Mesodermal cell (in vitro differentiated cells): ENCODE measurements around the gene LYZ.

Experiments used
- H3K27ac ChIP-seq: 2 replicates; pipeline ENCODE4 v1.7.0; 2013; ENCODE audit warnings: mild to moderate bottlenecking, low read depth, low read length, moderate library complexity; ENCODE audit not compliant: severe bottlenecking
- H3K36me3 ChIP-seq: 2 replicates; pipeline ENCODE4 v1.7.1; 2013; ENCODE audit warnings: mild to moderate bottlenecking, low read length, moderate library complexity; ENCODE audit not compliant: control insufficient read depth, insufficient read depth
- H3K4me1 ChIP-seq: one replicate; pipeline ENCODE4 v1.7.1; 2013; ENCODE audit warnings: mild to moderate bottlenecking, low read length; ENCODE audit not compliant: insufficient read depth, control insufficient read depth, poor library complexity, severe bottlenecking
- H3K4me3 ChIP-seq: 2 replicates; pipeline ENCODE4 v1.7.0; 2013; ENCODE audit warnings: low read length, control low read depth, mild to moderate bottlenecking; ENCODE audit not compliant: insufficient read depth, poor library complexity, severe bottlenecking; ENCODE audit errors: extremely low read depth
- H3K9me3 ChIP-seq: 2 replicates; pipeline ENCODE4 v1.7.1; 2013; ENCODE audit warnings: mild to moderate bottlenecking, low read length, moderate library complexity; ENCODE audit not compliant: control insufficient read depth
- WGBS, 2 experiments: methylation state at CpG; one replicate each; pipeline ENCODE4 v1.1.5; 2013; ENCODE audit warnings: missing lambda C conversion rate in 2 of 2; ENCODE audit not compliant: insufficient coverage in 2 of 2; 5-methylcytosine and 5-hydroxymethylcytosine counted together

Gene LYZ

GRCh38 chr12:69352904-69353303 lies 4.7 kb downstream of the LYZ start:
- Histone ChIP-seq H3K9me3 (no peaks in the 10 kb centered on the region), H3K27ac (no peak overlapping the region), H3K4me1 (no peaks in the 10 kb centered on the region), H3K36me3 (no peaks in the 10 kb centered on the region), H3K4me3 (no peak overlapping the region)
- 100% methylated on average over 1 of the region's 5 CpGs; no CpG with 5 or more reads in 1 of the 2 experiments for WGBS, 2 experiments

- no CpG with 5 or more reads among the region's 1 CpG for WGBS, 2 experiments
- Histone ChIP-seq H3K27ac (no peak overlapping the region), H3K9me3 (no peaks in the 10 kb centered on the region), H3K36me3 (no peaks in the 10 kb centered on the region), H3K4me3 (no peak overlapping the region), H3K4me1 (no peaks in the 10 kb centered on the region)
These were observed 6.0 kb downstream of the LYZ start for GRCh38 chr12:69354172-69354555.

- Histone ChIP-seq H3K4me3 (no peak overlapping the region), H3K4me1 (no peaks in the 10 kb centered on the region), H3K27ac (no peak overlapping the region), H3K36me3 (no peaks in the 10 kb centered on the region), H3K9me3 (no peaks in the 10 kb centered on the region)
- 89 to 100% methylated on average over 1 of the region's 1 CpG for WGBS, 2 experiments
These were observed 6.5 kb downstream of the LYZ start for GRCh38 chr12:69354556-69355187.

- H3K36me3 ChIP-seq = no peaks in the 10 kb centered on the region
- no peak overlapping the region for H3K27ac ChIP-seq
- H3K4me3 ChIP-seq = no peak overlapping the region
- H3K9me3 ChIP-seq = no peaks in the 10 kb centered on the region
- 100% methylated on average over 1 of the region's 2 CpGs for WGBS, 2 experiments
- no peaks in the 10 kb centered on the region for H3K4me1 ChIP-seq
These were observed 7.3 kb downstream of the LYZ start for GRCh38 chr12:69355363-69356028.

- WGBS, 2 experiments = 0 to 2% methylated on average over 55 to 60 of the region's 70 CpGs
These were observed 11.6 kb downstream of the LYZ start, which contains the start of gene YEATS4 for GRCh38 chr12:69359531-69360347. TSS of gene YEATS4 (plus strand) at chr12:69359743. CDS start at chr12:69359973, 230 bp downstream.

GRCh38 chr12:69360348-69360672 lies 12.1 kb downstream of the LYZ start:
- Histone ChIP-seq H3K27ac (peak overlapping the region; percentile 94), H3K4me1 (no peaks in the 10 kb centered on the region), H3K4me3 (peak overlapping the region; percentile 79), H3K36me3 (peaks cover 16% of the 10 kb centered on the region), H3K9me3 (no peaks in the 10 kb centered on the region)
- 7 to 14% methylated on average over 9 to 10 of the region's 10 CpGs for WGBS, 2 experiments

More at GRCh38 chr12:69359531-69360347, 11.6 kb downstream of the LYZ start, which contains the start of gene YEATS4:
- Histone ChIP-seq H3K36me3 (peaks cover 16% of the 10 kb centered on the region), H3K27ac (peak within 1 kb of the TSS; percentile 94), H3K9me3 (no peaks in the 10 kb centered on the region), H3K4me3 (peak within 1 kb of the TSS; percentile 79), H3K4me1 (no peaks in the 10 kb centered on the region)

- WGBS, 2 experiments = 86% methylated on average over 1 of the region's 5 CpGs; no CpG with 5 or more reads in 1 of the 2 experiments
- Histone ChIP-seq H3K4me3 (no peak overlapping the region), H3K36me3 (peaks cover 55% of the 10 kb centered on the region), H3K9me3 (no peaks in the 10 kb centered on the region), H3K27ac (no peak overlapping the region), H3K4me1 (no peaks in the 10 kb centered on the region)
These were observed 18.6 kb downstream of the LYZ start for GRCh38 chr12:69366796-69367195.

- Histone ChIP-seq H3K9me3 (no peaks in the 10 kb centered on the region), H3K4me3 (no peak overlapping the region), H3K4me1 (no peaks in the 10 kb centered on the region), H3K36me3 (peaks cover 57% of the 10 kb centered on the region), H3K27ac (no peak overlapping the region)
- 91 to 100% methylated on average over 1 of the region's 1 CpG for WGBS, 2 experiments
These were observed 20.0 kb downstream of the LYZ start for GRCh38 chr12:69368171-69368570.

GRCh38 chr12:69383074-69383473 lies 34.9 kb downstream of the LYZ start:
- H3K4me1 ChIP-seq = no peaks in the 10 kb centered on the region
- no peaks in the 10 kb centered on the region for H3K9me3 ChIP-seq
- H3K36me3 ChIP-seq = peaks cover 16% of the 10 kb centered on the region
- H3K4me3 ChIP-seq = no peak overlapping the region
- 100% methylated on average over 1 of the region's 1 CpG; no CpG with 5 or more reads in 1 of the 2 experiments for WGBS, 2 experiments
- H3K27ac ChIP-seq = no peak overlapping the region

GRCh38 chr12:69385038-69385437 lies 36.9 kb downstream of the LYZ start:
- no peak overlapping the region for H3K27ac ChIP-seq
- H3K4me3 ChIP-seq = no peak overlapping the region
- no peaks in the 10 kb centered on the region for H3K4me1 ChIP-seq
- peaks cover 3% of the 10 kb centered on the region for H3K36me3 ChIP-seq
- WGBS, 2 experiments = 95 to 96% methylated on average over 2 of the region's 3 CpGs
- no peaks in the 10 kb centered on the region for H3K9me3 ChIP-seq
